ENCODE results near the gene DDIT4.
A peak's percentile ranks its signal among the peaks of the same experiment; 100 is the strongest.
"Not testable (repeated sequence)": the region's sequence is repeated elsewhere in the genome, so short reads cannot be mapped to it uniquely, and the experiment has no call there.

The DDIT4 gene
- total RNA-seq = 2.3 to 47.9 (median 9.1) reads per million in 18 experiments

GRCh38 chr10:72273410-72274212 is at the start of gene DDIT4:
TSS of gene DDIT4 (plus strand) at chr10:72273924. CDS start at chr10:72274217, 293 bp downstream.
- peak; percentile 98 to 99 for DNase-seq

GRCh38 chr10:72224191-72224590 is 49.5 kb upstream of the DDIT4 start:
- not testable (repeated sequence) for DNase-seq

GRCh38 chr10:72226418-72227027 is 47.2 kb upstream of the DDIT4 start:
- no peak for DNase-seq

- DNase-seq = no peak
Observed at GRCh38 chr10:72227826-72228225, 45.9 kb upstream of the DDIT4 start.

- no peak for DNase-seq
Observed at GRCh38 chr10:72228318-72228751, 45.4 kb upstream of the DDIT4 start.

- DNase-seq = peak in 1 of 2 donors; percentile 28
Observed at GRCh38 chr10:72229261-72230251, 44.2 kb upstream of the DDIT4 start.

GRCh38 chr10:72233621-72234020 is 40.1 kb upstream of the DDIT4 start:
- DNase-seq = no peak

- no peak for DNase-seq
Observed at GRCh38 chr10:72234560-72235095, 39.1 kb upstream of the DDIT4 start.

- no peak for DNase-seq
Observed at GRCh38 chr10:72235544-72236279, 38.0 kb upstream of the DDIT4 start.

GRCh38 chr10:72238392-72239175 is 35.1 kb upstream of the DDIT4 start:
- no peak for DNase-seq

- peak; percentile 26 to 40 for DNase-seq
Observed at GRCh38 chr10:72239409-72239808, 34.3 kb upstream of the DDIT4 start.

- DNase-seq = no peak
Observed at GRCh38 chr10:72240371-72240770, 33.4 kb upstream of the DDIT4 start.

- DNase-seq = no peak
Observed at GRCh38 chr10:72241691-72242252, 32.0 kb upstream of the DDIT4 start.

- DNase-seq = peak; percentile 62 to 72
Observed at GRCh38 chr10:72242675-72243074, 31.0 kb upstream of the DDIT4 start.

- DNase-seq = no peak
Observed at GRCh38 chr10:72243822-72244437, 29.8 kb upstream of the DDIT4 start.

GRCh38 chr10:72244573-72245038 is 29.1 kb upstream of the DDIT4 start:
- DNase-seq = no peak

GRCh38 chr10:72245949-72246525 is 27.7 kb upstream of the DDIT4 start:
- peak; percentile 53 to 60 for DNase-seq

GRCh38 chr10:72248468-72249151 is 25.1 kb upstream of the DDIT4 start:
- DNase-seq = no peak

Data from inflammatory macrophage (primary cell).